ENCODE data around the gene BORA.

- TF ChIP-seq, protein P1, sequence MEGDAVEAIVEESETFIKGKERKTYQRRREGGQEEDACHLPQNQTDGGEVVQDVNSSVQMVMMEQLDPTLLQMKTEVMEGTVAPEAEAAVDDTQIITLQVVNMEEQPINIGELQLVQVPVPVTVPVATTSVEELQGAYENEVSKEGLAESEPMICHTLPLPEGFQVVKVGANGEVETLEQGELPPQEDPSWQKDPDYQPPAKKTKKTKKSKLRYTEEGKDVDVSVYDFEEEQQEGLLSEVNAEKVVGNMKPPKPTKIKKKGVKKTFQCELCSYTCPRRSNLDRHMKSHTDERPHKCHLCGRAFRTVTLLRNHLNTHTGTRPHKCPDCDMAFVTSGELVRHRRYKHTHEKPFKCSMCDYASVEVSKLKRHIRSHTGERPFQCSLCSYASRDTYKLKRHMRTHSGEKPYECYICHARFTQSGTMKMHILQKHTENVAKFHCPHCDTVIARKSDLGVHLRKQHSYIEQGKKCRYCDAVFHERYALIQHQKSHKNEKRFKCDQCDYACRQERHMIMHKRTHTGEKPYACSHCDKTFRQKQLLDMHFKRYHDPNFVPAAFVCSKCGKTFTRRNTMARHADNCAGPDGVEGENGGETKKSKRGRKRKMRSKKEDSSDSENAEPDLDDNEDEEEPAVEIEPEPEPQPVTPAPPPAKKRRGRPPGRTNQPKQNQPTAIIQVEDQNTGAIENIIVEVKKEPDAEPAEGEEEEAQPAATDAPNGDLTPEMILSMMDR (conservative IDR thresholded peaks at IDR 0.05 in 1 of 2, IDR thresholded peaks at IDR 0.05 in 1 of 2; ENCODE audit: extremely low read depth in 1 of 2, insufficient read depth in 1 of 2, low read depth in 1 of 2, low read length in 2 of 2): no peak
- no peak for TF ChIP-seq EZH2 (IDR thresholded peaks at IDR 0.05; ENCODE audit: borderline replicate concordance, low read length)
Observed at GRCh38 chr13:72763411-72763810, 35.7 kb downstream of the BORA start.

Data from mammary epithelial cell (primary cell).